CD4-positive, alpha-beta T cell (primary cell): Measurements from ENCODE around the gene VPS26B. TPM values are rescaled to one million over a fixed set of nuclear protein-coding genes. Genes with fewer than 3 reads are reported as not detected.
A peak's percentile ranks its signal among the peaks of the same experiment; 100 is the strongest.

Source experiments
- ATAC-seq: fragments of 200-7000 bp; cut with Tn5 transposase; one replicate; pipeline ENCODE4 v1.10.0; 2022; ENCODE audit warnings: mild to moderate bottlenecking; ENCODE audit not compliant: poor library complexity
- CTCF ChIA-PET: fragments of 350-600 bp; sonication (Branson Sonifier 250); formaldehyde crosslinking; loops from one replicate; lab custom pipeline; 2021; ENCODE audit warnings: antibody characterized with exemption, inconsistent platforms; lab: Charles Lee
- POLR2A ChIA-PET: fragments of 350-600 bp; sonication (Branson Sonifier 250); formaldehyde crosslinking; loops from one replicate; lab custom pipeline; 2021; ENCODE audit warnings: antibody characterized with exemption, inconsistent platforms; lab: Charles Lee
- DNase-seq, 14 experiments: peaks; one replicate each; pipeline ENCODE4 v3.0.0-alpha.2; 2013 to 2020; ENCODE audit warnings: mixed read lengths in 2 of 14
- H3K27ac ChIP-seq, 2 donors: one replicate each; pipeline versions ENCODE4 v1.5.1 to v1.7.0; 2013; ENCODE audit warnings: low read length in 2 of 2, low read depth in 1 of 2, mild to moderate bottlenecking in 1 of 2
- H3K27me3 ChIP-seq, 2 experiments: 1 replicate in 1 of 2; 2 replicates in 1 of 2; pipeline versions ENCODE4 v1.6.1 to v1.7.0; 2013; ENCODE audit warnings: low read length in 2 of 2, control low read depth in 1 of 2, mild to moderate bottlenecking in 1 of 2, moderate library complexity in 1 of 2; ENCODE audit not compliant: insufficient read depth in 2 of 2, control insufficient read depth in 1 of 2
- H3K36me3 ChIP-seq: one replicate; pipeline ENCODE4 v1.6.1; 2013; ENCODE audit warnings: low read length, control low read depth; ENCODE audit not compliant: insufficient read depth
- H3K4me1 ChIP-seq: one replicate; pipeline ENCODE4 v1.6.1; 2013; ENCODE audit warnings: low read length, control low read depth; ENCODE audit not compliant: insufficient read depth
- H3K4me3 ChIP-seq: one replicate; pipeline ENCODE4 v1.5.1; 2013; ENCODE audit warnings: mild to moderate bottlenecking, low read length, moderate library complexity
- H3K9me3 ChIP-seq, 2 experiments: 1 replicate in 1 of 2; 2 replicates in 1 of 2; pipeline versions ENCODE4 v1.6.1 to v1.7.0; 2013; ENCODE audit warnings: low read length in 2 of 2, mild to moderate bottlenecking in 2 of 2, control low read depth in 1 of 2, moderate library complexity in 1 of 2; ENCODE audit not compliant: control insufficient read depth in 1 of 2, insufficient read depth in 1 of 2
- H3K27ac Mint-ChIP-seq: one replicate; pipeline ENCODE4 v1.8.0; 2020; ENCODE audit warnings: mixed read lengths
- H3K27me3 Mint-ChIP-seq: one replicate; pipeline ENCODE4 v1.8.0; 2021; ENCODE audit warnings: mixed read lengths
- H3K36me3 Mint-ChIP-seq: one replicate; pipeline ENCODE4 v1.8.0; 2021; ENCODE audit warnings: low read depth, mixed read lengths
- H3K4me1 Mint-ChIP-seq: one replicate; pipeline ENCODE4 v1.8.0; 2021; ENCODE audit warnings: low read depth, mixed read lengths
- H3K4me3 Mint-ChIP-seq: one replicate; pipeline ENCODE4 v1.8.0; 2020; ENCODE audit warnings: mild to moderate bottlenecking, mixed read lengths
- H3K9me3 Mint-ChIP-seq: one replicate; pipeline ENCODE4 v1.8.0; 2020; ENCODE audit warnings: mixed read lengths
- CTCF ChIP-seq: fragments of 200-600 bp; IDR thresholded peaks from one replicate; pipeline ENCODE4 v1.8.0; 2022; ENCODE audit warnings: antibody characterized with exemption, mild to moderate bottlenecking
- intact Hi-C, 2 experiments: fragments of 100-400 bp; cut with DNase I in 1 of 2; cut with micrococcal nuclease in 1 of 2; formaldehyde crosslinking; loops; one replicate each; pipeline versions ENCODE4 v1.15.1 to v1.9.0; 2023 to 2025; cut with DNase I, micrococcal nuclease
- total RNA-seq, 174 experiments: library from RNA in 2 of 174; stranded (reverse) in 2 of 174; gene quantifications; one replicate each; pipeline ENCODE4 v1.2.3 and lab custom pipeline; 2021 to 2026

The VPS26B gene
- total RNA-seq, 2 experiments from 2014 or later, result 41.6 to 42.2 TPM

- Histone ChIP-seq H3K4me1 (peaks cover 67% of the 10 kb centered on the region), H3K27ac (no peak overlapping the region), H3K9me3 (no peaks in the 10 kb centered on the region), H3K36me3 (peaks cover 6% of the 10 kb centered on the region), H3K27me3 (no peaks in the 10 kb centered on the region), H3K4me3 (no peak overlapping the region)
- ATAC-seq (no peak), DNase-seq (peak in 4 of 14 experiments; percentile 26 to 69 (median 56))
- intact Hi-C loops, result loop anchor here in 1 of 2 experiments (10.0 kb wide), 1 partner anchor 274 kb away; the partner anchor contains the start of gene IGSF9B
- H3K4me3 Mint-ChIP-seq, result peak overlapping the region; percentile 7
- H3K27ac Mint-ChIP-seq, result peak overlapping the region; percentile 55
- no peak for TF ChIP-seq CTCF
- ChIA-PET POLR2A (interaction anchor here (1.0 kb wide), 1 partner anchor 48 kb away, joined by 3 read pairs; the partner anchor contains the start of gene GLB1L3), CTCF (interaction anchor here (0.9 to 1.5 kb wide), 2 partner anchors 24 to 47 kb away, joined by 3 to 6 read pairs; partner anchors contain the start of gene GLB1L3)
- peaks cover 4% of the 10 kb centered on the region for H3K27me3 Mint-ChIP-seq
- no peaks in the 10 kb centered on the region for H3K9me3 Mint-ChIP-seq
- H3K4me1 Mint-ChIP-seq, result peaks cover 81% of the 10 kb centered on the region
- H3K36me3 Mint-ChIP-seq, result peaks cover 34% of the 10 kb centered on the region
Observed at GRCh38 chr11:134228625-134229024, 4.2 kb downstream of the VPS26B start.

- Histone ChIP-seq H3K27me3 (no peaks in the 10 kb centered on the region), H3K4me1 (peaks cover 67% of the 10 kb centered on the region), H3K27ac (no peak overlapping the region), H3K9me3 (no peaks in the 10 kb centered on the region), H3K4me3 (no peak overlapping the region), H3K36me3 (peaks cover 11% of the 10 kb centered on the region)
- ChIA-PET CTCF (interaction anchor here (0.9 to 1.5 kb wide), 2 partner anchors 23 to 46 kb away, joined by 3 to 6 read pairs; partner anchors contain the start of gene GLB1L3), POLR2A (interaction anchor here (1.0 to 1.4 kb wide), 3 partner anchors 13 to 47 kb away, joined by 3 read pairs; partner anchors contain the start of genes ACAD8, GLB1L3 and THYN1)
- TF ChIP-seq CTCF, result no peak
- H3K4me1 Mint-ChIP-seq, result peaks cover 75% of the 10 kb centered on the region
- H3K27me3 Mint-ChIP-seq, result no peaks in the 10 kb centered on the region
- DNase-seq (no peak), ATAC-seq (no peak)
- peak overlapping the region; percentile 53 for H3K27ac Mint-ChIP-seq
- intact Hi-C loops, result loop anchor here in 1 of 2 experiments (10.0 kb wide), 1 partner anchor 274 kb away; the partner anchor contains the start of gene IGSF9B
- no peaks in the 10 kb centered on the region for H3K9me3 Mint-ChIP-seq
- H3K36me3 Mint-ChIP-seq, result peaks cover 28% of the 10 kb centered on the region
- peak overlapping the region; percentile 5 for H3K4me3 Mint-ChIP-seq
Observed at GRCh38 chr11:134229126-134229790, 4.8 kb downstream of the VPS26B start.

- TF ChIP-seq CTCF, result no peak
- CTCF ChIA-PET, result no interaction called here
- Histone ChIP-seq H3K27me3 (no peaks in the 10 kb centered on the region), H3K27ac (no peak overlapping the region), H3K4me1 (peaks cover 63% of the 10 kb centered on the region), H3K4me3 (no peak overlapping the region), H3K9me3 (no peaks in the 10 kb centered on the region), H3K36me3 (peaks cover 18% of the 10 kb centered on the region)
- intact Hi-C loops, result no loop called here
- H3K4me1 Mint-ChIP-seq, result peaks cover 70% of the 10 kb centered on the region
- ATAC-seq, result no peak
- H3K36me3 Mint-ChIP-seq, result peaks cover 38% of the 10 kb centered on the region
- H3K27me3 Mint-ChIP-seq, result no peaks in the 10 kb centered on the region
- peak in 1 of 14 experiments; percentile 11 for DNase-seq
- peak overlapping the region; percentile 53 for H3K27ac Mint-ChIP-seq
- POLR2A ChIA-PET, result interaction anchor here (1.0 to 1.4 kb wide), 2 partner anchors 11 to 23 kb away, joined by 3 read pairs; partner anchors contain the start of genes ACAD8 and THYN1
- no peaks in the 10 kb centered on the region for H3K9me3 Mint-ChIP-seq
- no peak overlapping the region for H3K4me3 Mint-ChIP-seq
Observed at GRCh38 chr11:134230339-134230738, 5.9 kb downstream of the VPS26B start.
